ENCODE measurements around the gene ANKRD33B. TPM values are rescaled to one million over a fixed set of nuclear protein-coding genes. Genes with fewer than 3 reads are reported as not detected.

ANKRD33B gene
- total and polyA plus RNA-seq, 2 experiments from 2014 or later: 2.9 to 15.4 TPM

DNA sequence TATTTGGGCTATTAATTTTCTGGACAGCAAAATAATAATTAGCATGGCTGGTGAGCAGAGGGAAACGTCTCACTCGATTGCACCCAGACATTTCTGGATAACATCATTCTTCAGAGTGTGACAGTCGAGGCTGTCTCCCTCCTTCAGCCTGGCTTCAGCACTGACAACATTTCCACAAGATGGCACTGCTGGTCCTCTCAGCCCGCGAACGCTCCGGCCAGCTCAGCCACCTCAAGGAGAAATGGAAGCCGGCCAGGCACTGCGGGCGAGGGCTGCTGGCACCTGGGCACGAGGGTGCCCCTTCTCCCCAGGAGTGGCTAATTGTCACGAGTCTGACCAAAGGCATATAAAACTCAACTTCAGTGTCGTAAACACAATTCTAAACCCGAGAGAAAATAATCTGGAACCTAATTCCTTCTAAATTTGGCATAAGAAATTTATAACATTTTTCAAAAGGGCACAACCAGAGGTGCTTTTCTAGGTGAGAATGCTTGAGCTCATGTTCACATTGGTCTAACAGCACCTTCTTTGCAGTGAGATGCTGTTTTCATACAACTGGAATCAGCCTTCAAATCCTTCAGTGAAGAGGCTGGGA is 131.3 kb downstream of the ANKRD33B start:
- TF ChIP-seq, protein P1, sequence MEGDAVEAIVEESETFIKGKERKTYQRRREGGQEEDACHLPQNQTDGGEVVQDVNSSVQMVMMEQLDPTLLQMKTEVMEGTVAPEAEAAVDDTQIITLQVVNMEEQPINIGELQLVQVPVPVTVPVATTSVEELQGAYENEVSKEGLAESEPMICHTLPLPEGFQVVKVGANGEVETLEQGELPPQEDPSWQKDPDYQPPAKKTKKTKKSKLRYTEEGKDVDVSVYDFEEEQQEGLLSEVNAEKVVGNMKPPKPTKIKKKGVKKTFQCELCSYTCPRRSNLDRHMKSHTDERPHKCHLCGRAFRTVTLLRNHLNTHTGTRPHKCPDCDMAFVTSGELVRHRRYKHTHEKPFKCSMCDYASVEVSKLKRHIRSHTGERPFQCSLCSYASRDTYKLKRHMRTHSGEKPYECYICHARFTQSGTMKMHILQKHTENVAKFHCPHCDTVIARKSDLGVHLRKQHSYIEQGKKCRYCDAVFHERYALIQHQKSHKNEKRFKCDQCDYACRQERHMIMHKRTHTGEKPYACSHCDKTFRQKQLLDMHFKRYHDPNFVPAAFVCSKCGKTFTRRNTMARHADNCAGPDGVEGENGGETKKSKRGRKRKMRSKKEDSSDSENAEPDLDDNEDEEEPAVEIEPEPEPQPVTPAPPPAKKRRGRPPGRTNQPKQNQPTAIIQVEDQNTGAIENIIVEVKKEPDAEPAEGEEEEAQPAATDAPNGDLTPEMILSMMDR (conservative IDR thresholded peaks at IDR 0.05; ENCODE audit: low read depth in 2 of 2): peak; percentile 69 to 93
- TF ChIP-seq NANOG (IDR thresholded peaks at IDR 0.05; ENCODE audit: borderline replicate concordance): no peak
- no peaks in the 10 kb centered on the region for H3K27me3 ChIP-seq (ENCODE audit: insufficient read depth)
- H3K4me1 Mint-ChIP-seq: peaks cover 17% of the 10 kb centered on the region
- no peak overlapping the region for H2AFZ ChIP-seq
- H3K4me3 ChIP-seq: no peak overlapping the region
- ATAC-seq (peak; percentile 95), DNase-seq (ENCODE audit: low spot score) (peak; percentile 81)
- H3K4me1 ChIP-seq (ENCODE audit: insufficient read depth): peaks cover 7% of the 10 kb centered on the region
- no peak overlapping the region for H3K4me3 Mint-ChIP-seq
- no peaks in the 10 kb centered on the region for H3K9me3 Mint-ChIP-seq
- no peaks in the 10 kb centered on the region for H3K36me3 Mint-ChIP-seq (ENCODE audit: low read depth)
- no peaks in the 10 kb centered on the region for H3K9me2 ChIP-seq (ENCODE audit: insufficient read depth)
- no peaks in the 10 kb centered on the region; the same call in 1 of the 2 replicates for H4K20me1 ChIP-seq (replicated peaks; ENCODE audit: insufficient read depth)
- peaks cover 3% of the 10 kb centered on the region for H3K27me3 Mint-ChIP-seq (ENCODE audit: insufficient read depth, low read depth, poor library complexity)
- H3K79me2 ChIP-seq (replicated peaks; ENCODE audit: insufficient read depth): no peaks in the 10 kb centered on the region
- H3K27ac Mint-ChIP-seq: no peak overlapping the region
- H3K27ac ChIP-seq (ENCODE audit: low read depth): no peak overlapping the region
- no peak overlapping the region for H3K4me2 ChIP-seq
- H3K36me3 ChIP-seq (ENCODE audit: insufficient read depth): no peaks in the 10 kb centered on the region
- H3F3A ChIP-seq (replicated peaks; ENCODE audit: low read depth): no peaks in the 10 kb centered on the region

DNA sequence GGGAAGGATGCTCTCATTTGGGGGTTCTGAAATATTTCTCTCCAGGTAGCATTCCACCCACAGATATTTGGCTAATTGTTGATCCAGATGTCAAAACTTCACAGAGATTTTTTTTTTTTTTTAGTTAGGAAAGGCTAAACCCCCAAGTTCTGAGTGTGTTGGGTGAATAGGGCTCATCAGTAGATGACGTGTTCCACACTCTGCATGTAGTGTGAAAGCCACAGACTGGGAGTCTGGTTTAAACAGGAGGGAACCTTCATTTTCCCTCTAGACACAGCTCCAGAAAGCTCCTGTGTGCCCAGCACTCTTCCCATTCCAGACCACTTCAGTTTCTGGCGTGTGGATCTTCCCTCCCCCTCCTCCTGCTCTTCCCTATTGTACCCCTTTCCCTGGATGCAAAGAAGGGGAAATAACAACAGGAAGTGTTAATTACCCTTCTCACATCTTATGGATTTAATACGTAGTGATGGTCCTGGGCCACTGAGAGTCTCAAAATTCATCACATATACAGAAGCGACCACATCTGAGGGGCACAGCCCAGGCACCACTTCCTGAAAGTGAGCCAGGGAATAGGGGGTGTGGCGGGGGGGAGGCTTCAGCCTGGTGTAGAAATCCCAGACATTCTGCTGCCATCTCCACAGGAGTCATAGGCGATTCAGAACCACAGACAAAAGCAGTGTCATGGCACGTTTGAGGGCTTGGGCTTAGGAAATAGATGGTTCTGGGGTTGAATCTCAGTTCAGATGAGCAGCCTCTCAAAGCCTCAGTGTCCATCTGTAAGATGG is 132.1 kb downstream of the ANKRD33B start:
- ATAC-seq (no peak), DNase-seq (ENCODE audit: low spot score) (no peak)
- no peaks in the 10 kb centered on the region for H3K9me2 ChIP-seq (ENCODE audit: insufficient read depth)
- no peaks in the 10 kb centered on the region for H3K27me3 ChIP-seq (ENCODE audit: insufficient read depth)
- no peaks in the 10 kb centered on the region for H3F3A ChIP-seq (replicated peaks; ENCODE audit: low read depth)
- H3K4me1 ChIP-seq (ENCODE audit: insufficient read depth): peaks cover 12% of the 10 kb centered on the region
- no peak overlapping the region for H3K4me2 ChIP-seq
- no peak overlapping the region for H3K4me3 ChIP-seq
- H3K36me3 ChIP-seq (ENCODE audit: insufficient read depth): no peaks in the 10 kb centered on the region
- Mint-ChIP-seq H3K4me1 (peaks cover 21% of the 10 kb centered on the region), H3K27me3 (ENCODE audit: insufficient read depth, low read depth, poor library complexity) (peaks cover 3% of the 10 kb centered on the region), H3K27ac (no peak overlapping the region), H3K36me3 (ENCODE audit: low read depth) (no peaks in the 10 kb centered on the region), H3K4me3 (no peak overlapping the region), H3K9me3 (no peaks in the 10 kb centered on the region)
- no peaks in the 10 kb centered on the region for H3K79me2 ChIP-seq (replicated peaks; ENCODE audit: insufficient read depth)
- no peak overlapping the region for H3K27ac ChIP-seq (ENCODE audit: low read depth)
- TF ChIP-seq POLR2AphosphoS5 (IDR thresholded peaks at IDR 0.05; ENCODE audit: low read depth) (no peak), NANOG (IDR thresholded peaks at IDR 0.05; ENCODE audit: borderline replicate concordance) (no peak), ZNF331 (CRISPR knock-in tag; IDR thresholded peaks at IDR 0.05; ENCODE audit: low read depth) (no peak), ZNF114 (CRISPR knock-in tag; IDR thresholded peaks at IDR 0.05) (no peak)
- TF ChIP-seq, protein P2, sequence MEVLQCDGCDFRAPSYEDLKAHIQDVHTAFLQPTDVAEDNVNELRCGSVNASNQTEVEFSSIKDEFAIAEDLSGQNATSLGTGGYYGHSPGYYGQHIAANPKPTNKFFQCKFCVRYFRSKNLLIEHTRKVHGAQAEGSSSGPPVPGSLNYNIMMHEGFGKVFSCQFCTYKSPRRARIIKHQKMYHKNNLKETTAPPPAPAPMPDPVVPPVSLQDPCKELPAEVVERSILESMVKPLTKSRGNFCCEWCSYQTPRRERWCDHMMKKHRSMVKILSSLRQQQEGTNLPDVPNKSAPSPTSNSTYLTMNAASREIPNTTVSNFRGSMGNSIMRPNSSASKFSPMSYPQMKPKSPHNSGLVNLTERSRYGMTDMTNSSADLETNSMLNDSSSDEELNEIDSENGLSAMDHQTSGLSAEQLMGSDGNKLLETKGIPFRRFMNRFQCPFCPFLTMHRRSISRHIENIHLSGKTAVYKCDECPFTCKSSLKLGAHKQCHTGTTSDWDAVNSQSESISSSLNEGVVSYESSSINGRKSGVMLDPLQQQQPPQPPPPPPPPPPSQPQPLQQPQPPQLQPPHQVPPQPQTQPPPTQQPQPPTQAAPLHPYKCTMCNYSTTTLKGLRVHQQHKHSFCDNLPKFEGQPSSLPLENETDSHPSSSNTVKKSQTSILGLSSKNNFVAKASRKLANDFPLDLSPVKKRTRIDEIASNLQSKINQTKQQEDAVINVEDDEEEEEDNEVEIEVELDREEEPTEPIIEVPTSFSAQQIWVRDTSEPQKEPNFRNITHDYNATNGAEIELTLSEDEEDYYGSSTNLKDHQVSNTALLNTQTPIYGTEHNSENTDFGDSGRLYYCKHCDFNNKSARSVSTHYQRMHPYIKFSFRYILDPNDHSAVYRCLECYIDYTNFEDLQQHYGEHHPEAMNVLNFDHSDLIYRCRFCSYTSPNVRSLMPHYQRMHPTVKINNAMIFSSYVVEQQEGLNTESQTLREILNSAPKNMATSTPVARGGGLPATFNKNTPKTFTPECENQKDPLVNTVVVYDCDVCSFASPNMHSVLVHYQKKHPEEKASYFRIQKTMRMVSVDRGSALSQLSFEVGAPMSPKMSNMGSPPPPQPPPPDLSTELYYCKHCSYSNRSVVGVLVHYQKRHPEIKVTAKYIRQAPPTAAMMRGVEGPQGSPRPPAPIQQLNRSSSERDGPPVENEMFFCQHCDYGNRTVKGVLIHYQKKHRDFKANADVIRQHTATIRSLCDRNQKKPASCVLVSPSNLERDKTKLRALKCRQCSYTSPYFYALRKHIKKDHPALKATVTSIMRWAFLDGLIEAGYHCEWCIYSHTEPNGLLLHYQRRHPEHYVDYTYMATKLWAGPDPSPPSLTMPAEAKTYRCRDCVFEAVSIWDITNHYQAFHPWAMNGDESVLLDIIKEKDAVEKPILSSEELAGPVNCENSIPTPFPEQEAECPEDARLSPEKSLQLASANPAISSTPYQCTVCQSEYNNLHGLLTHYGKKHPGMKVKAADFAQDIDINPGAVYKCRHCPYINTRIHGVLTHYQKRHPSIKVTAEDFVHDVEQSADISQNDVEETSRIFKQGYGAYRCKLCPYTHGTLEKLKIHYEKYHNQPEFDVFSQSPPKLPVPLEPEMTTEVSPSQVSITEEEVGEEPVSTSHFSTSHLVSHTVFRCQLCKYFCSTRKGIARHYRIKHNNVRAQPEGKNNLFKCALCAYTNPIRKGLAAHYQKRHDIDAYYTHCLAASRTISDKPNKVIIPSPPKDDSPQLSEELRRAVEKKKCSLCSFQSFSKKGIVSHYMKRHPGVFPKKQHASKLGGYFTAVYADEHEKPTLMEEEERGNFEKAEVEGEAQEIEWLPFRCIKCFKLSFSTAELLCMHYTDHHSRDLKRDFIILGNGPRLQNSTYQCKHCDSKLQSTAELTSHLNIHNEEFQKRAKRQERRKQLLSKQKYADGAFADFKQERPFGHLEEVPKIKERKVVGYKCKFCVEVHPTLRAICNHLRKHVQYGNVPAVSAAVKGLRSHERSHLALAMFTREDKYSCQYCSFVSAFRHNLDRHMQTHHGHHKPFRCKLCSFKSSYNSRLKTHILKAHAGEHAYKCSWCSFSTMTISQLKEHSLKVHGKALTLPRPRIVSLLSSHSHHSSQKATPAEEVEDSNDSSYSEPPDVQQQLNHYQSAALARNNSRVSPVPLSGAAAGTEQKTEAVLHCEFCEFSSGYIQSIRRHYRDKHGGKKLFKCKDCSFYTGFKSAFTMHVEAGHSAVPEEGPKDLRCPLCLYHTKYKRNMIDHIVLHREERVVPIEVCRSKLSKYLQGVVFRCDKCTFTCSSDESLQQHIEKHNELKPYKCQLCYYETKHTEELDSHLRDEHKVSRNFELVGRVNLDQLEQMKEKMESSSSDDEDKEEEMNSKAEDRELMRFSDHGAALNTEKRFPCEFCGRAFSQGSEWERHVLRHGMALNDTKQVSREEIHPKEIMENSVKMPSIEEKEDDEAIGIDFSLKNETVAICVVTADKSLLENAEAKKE (CRISPR knock-in tag; IDR thresholded peaks at IDR 0.05): no peak
- no peak overlapping the region for H2AFZ ChIP-seq
- no peaks in the 10 kb centered on the region; the same call in none of the 2 replicates for H4K20me1 ChIP-seq (replicated peaks; ENCODE audit: insufficient read depth)

All from GM23338 (cell line).